DMS53 (cell line): Measurements from ENCODE around the gene MRPL43.

Experiments used
- DNase-seq: peaks from one replicate; lab custom pipeline; 2025; lab: John Stamatoyannopoulos, UW

Gene MRPL43

DNA sequence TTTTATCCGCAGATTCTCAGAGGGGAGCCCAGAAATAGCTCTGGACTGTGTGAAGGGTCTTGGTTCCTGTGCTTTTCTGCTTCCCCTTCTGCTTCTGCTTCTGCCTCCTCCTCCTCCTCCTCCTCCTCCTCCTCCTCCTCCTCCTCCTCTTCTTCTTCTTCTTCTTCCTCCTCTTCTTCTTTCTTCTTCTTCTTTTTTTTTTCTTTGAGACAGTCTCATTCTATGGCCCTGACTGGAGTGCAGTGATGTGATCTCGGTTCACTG, 32.1 kb upstream of the MRPL43 start:
- no peak for DNase-seq

GRCh38 chr10:101018600-101019439, 31.5 kb upstream of the MRPL43 start:
- DNase-seq, result peak; percentile 95

DNA sequence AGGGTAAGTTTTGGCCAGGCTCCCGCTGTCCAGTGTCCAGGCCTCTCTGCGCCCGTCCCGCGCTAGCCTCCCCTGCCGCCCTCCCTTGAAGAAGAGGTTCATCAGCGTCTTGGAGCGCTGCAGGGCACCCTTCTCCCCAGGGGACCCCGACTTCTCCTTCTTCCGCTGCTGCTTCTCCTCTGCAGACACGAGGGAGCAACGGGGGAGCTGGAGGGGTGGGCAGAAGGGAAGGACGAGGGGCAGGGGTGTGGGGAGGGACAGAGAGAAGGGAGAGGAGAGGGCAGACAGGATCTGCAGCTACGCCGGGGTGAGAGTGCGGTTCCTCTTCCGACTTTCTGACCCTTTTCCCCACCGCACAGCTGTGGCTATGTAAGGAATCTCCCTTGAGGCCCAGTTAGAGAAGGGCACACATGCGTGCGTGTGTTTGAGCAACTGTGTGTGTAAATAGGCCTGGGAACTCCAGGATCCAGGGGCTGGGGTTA, 30.9 kb upstream of the MRPL43 start:
- peak; percentile 35 for DNase-seq

- DNase-seq, result no peak
Observed at GRCh38 chr10:101016814-101017213, 29.5 kb upstream of the MRPL43 start.

DNA sequence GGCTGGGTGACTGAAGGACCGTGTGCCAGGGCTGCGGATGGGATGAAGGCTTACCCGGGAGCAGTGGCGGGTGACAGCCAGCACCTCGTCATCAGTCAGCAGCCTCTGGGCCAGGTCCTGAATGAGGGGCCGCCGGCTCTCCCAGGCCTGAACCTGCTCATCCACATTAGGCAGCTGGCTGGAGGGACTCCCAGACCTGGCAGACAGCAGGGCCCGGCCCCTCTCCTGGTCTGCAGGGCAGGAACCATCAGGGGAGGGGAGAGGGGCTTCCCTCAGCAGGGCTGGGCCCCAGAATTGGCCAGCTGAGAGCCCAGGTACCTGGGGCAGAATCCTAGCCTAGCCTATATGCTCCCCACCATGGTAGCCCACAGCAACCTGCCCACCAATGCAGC, 28.3 kb upstream of the MRPL43 start:
- DNase-seq, result no peak

GRCh38 chr10:101014966-101015581, 27.8 kb upstream of the MRPL43 start:
- peak; percentile 76 for DNase-seq

- DNase-seq, result peak; percentile 75
Observed at GRCh38 chr10:101014230-101014884, 27.1 kb upstream of the MRPL43 start.

GRCh38 chr10:101013365-101013825, 26.1 kb upstream of the MRPL43 start:
- DNase-seq, result no peak

DNA sequence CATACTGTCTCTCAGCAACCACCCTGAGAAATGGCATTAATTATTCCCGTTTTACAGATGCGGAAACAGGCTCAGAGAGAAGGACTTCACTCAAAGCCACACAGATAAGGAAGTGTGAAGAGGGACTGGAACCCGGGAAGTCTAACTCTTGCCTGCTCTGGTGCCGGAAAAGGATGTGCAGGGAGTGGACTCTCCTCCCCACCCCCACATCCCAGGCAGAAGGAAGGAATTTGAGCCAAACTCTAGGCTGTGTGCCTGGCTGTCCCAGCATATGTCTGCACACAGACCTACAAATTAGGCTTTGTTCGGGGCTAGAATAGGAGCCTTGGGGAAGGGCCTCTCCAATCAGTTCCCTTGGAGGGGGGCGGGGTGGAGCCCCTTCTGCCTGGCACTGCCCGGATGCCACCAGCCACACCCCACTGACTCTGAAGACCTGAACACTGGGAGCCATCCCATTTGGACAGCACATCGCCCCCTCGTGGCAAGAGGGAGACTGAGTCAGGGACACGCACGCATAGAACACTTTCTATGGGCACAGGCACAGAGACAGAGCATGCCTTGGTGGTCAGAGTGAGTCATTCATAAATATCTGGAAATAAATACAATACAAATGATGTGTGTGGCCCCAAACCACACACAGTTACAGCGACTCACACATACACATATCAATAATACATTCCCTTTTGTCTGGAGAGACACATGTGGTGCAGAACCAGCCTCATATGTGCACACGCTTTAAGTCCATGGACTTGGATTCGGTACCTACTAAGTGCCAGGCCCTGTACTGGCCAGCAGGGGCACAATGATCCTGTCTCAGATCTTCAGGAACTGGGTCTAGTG, 25.4 kb upstream of the MRPL43 start:
- DNase-seq, result peak; percentile 91

DNA sequence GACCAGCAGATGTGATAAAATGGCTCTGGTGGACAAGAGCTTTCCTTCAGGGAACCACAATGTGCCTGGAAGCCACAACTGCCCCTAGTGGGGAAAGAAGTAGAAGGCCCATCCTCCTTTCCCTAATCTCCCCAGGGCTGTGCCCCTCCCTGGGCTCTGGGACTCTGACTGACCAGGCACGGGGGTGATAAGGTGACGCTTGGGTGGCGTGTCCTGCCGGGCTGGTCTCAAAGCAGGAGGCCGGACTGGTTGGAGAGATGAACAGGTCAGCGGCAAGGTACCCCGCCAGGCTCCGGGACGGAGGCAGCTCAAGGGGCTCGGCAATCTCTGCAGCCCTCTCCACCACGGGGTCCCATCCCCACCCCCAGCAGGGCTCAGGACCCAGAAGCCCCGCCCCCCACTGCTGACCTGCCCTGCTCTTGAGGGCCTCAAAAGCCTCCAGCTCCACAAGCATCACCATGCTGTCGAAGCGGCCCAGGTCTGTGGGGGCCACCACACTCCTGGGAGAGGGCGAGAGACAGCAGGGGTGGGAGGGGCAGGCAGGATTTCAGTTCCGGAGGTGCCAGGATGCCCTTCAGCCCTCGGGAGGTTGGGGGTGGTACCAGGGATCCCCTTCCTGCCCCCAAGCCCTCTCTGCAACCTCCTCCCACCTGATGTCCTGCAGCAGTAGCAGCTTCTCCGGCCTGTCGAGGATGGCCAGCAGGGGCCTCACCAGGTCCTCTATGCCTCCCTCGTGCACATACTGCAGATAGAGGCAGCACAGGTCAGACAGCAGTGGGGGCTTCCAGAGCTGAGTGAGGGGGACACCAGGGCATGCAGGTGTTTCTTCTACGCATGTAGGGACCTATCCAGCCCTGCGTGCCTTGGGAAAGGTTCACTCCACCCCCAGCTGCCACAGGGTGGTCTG, 24.5 kb upstream of the MRPL43 start:
- peak; percentile 40 for DNase-seq

- no peak for DNase-seq
Observed at GRCh38 chr10:101010329-101010728, 23.0 kb upstream of the MRPL43 start.

DNA sequence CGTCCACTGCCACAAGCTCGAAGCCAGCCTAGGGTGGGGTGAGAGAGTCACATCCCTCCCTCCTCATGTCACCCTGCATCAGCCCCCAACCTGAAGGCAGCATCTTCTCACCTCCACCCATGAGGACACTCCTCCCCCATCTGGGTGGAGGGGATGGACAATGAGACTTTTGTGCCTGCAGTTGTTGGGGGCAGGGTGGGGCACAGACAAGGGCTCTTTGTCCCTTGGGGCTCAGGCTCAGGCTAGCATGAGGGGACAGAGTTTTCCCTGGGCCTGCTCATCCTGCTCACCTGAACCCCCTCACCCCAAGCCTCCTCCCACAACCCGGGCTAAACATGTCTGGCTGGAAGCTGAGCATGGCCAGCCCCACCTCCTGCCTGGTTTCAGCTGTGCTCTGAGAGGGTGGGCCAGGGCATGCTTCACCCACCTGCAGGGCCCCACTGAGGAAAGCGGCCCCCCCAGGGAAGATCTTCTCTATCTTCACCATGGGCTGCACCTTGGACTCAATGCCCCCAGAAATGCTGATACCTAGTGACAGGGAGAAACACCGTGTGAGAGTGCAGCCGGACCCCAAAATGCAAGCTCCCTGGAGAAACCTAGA, 21.6 kb upstream of the MRPL43 start:
- DNase-seq, result no peak

DNA sequence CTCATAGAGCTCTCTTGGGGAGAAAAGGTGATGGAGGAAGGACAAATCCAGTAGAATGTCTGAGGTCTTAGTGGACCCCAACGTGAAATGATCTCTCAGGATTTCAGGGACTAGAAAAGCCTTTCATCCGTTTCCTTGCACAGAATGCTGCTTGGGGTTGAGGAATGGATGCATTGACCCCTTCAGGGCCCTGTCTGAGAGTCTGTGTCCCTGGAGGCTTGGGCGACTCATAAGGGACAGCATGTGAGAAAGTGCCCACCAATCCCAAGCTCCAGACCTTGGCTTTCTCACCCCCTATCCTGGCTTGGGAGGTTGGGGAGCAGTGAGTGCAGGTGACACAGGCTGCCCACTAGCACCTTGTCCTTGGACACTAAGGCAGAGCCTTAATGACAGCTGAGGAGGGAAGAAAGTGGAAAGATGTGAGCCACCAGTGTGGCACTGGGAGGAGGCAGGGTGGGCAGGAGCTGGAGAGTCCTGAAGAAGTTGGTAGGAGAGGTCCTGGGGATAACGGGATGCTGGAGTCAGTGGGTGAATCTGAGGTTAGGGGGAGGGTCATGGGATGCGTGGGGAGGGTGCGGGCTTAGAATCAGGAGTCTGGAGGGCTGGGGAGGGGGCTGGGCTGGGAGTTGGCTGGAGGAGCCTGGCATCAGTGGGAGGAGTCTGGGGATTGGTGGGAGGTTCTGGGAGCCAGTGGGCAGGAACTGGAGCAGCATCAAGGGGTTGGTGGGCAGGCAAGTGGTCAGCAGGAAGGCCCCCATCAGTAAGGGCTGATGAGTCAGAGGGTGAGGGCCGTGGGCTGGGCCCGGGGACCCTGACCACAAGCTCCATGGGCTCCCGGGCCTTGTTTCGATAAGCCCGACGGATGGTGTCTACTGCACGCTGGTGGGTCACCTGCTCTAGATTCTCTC, 20.9 kb upstream of the MRPL43 start:
- no peak for DNase-seq

DNA sequence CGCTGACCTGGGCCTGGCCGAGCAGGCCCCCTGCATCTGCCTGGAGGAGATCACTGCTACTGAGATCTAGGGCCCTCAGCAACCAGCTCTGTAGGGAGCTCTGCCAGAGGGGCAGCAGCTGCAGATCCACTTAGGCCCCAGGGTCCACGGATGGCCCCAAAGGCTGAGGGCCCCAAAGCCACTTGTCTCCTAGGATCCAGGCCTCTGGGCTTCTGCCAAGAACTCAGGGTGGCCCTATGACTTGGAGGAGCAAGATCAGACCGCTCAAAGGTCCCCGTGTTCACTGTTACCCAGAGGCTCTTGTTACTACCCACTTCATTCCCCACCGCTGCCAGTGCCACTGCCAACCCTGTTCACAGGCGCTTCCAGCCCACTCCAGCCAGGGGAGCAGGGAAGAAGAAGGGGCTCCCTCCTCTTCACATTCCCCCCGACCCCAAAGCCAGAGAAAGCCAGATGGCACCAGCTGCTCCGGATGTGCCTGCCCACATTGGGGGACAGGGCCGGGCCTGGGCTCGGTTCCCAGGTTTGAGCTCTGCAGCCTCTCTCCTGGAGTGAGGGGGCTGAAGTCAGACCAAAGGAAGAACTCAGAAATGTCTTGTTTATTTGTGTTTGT, 19.9 kb upstream of the MRPL43 start:
- DNase-seq, result no peak

- DNase-seq, result peak; percentile 32
Observed at GRCh38 chr10:101006593-101007098, 19.3 kb upstream of the MRPL43 start.

GRCh38 chr10:101005869-101006567, 18.7 kb upstream of the MRPL43 start:
- no peak for DNase-seq

GRCh38 chr10:101005361-101005760, 18.1 kb upstream of the MRPL43 start:
- DNase-seq, result no peak

- DNase-seq, result no peak
Observed at GRCh38 chr10:101003639-101004206, 16.4 kb upstream of the MRPL43 start.
